ENCODE measurements around the gene PODXL2. TPM values are rescaled to one million over a fixed set of nuclear protein-coding genes. Genes with fewer than 3 reads are reported as not detected.

The PODXL2 gene
- total RNA-seq, 1 donor from 2014 or later: 14.5 TPM

- H3K4me3 ChIP-seq (ENCODE audit: insufficient read depth, low read depth, low read length): no peak overlapping the region
- H3K27ac Mint-ChIP-seq (ENCODE audit: unreplicated experiment): no peak overlapping the region
- H3K27me3 ChIP-seq (ENCODE audit: insufficient read depth, low read length): no peaks in the 10 kb centered on the region
- TF ChIP-seq EZH2 (IDR thresholded peaks at IDR 0.05; ENCODE audit: insufficient read depth, low read length) (no peak), CTCF (IDR thresholded peaks at IDR 0.05; ENCODE audit: insufficient read depth, low read depth, low read length) (no peak)
- DNase-seq (ENCODE audit: low read depth) (no peak), FAIRE-seq (no peak)
- H3K9me3 Mint-ChIP-seq (ENCODE audit: unreplicated experiment): no peaks in the 10 kb centered on the region
- H3K79me2 ChIP-seq (ENCODE audit: insufficient read depth, low read length): no peaks in the 10 kb centered on the region
- H3K36me3 ChIP-seq (ENCODE audit: insufficient read depth, low read length): no peaks in the 10 kb centered on the region
- no peak overlapping the region for H3K4me2 ChIP-seq (ENCODE audit: low read length)
- H3K4me3 Mint-ChIP-seq (ENCODE audit: unreplicated experiment): no peak overlapping the region
- H3K27me3 Mint-ChIP-seq (ENCODE audit: low read depth, unreplicated experiment): peaks cover 11% of the 10 kb centered on the region
- no peak overlapping the region for H3K9ac ChIP-seq (ENCODE audit: low read length)
- no peak overlapping the region for H2AFZ ChIP-seq (ENCODE audit: low read depth, low read length)
- H4K20me1 ChIP-seq (ENCODE audit: insufficient read depth, low read length): no peaks in the 10 kb centered on the region
- no peaks in the 10 kb centered on the region for H3K9me3 ChIP-seq (ENCODE audit: insufficient read depth, low read depth, low read length)
- peaks cover 6% of the 10 kb centered on the region for H3K4me1 ChIP-seq (ENCODE audit: insufficient read depth, low read length)
- H3K4me1 Mint-ChIP-seq (ENCODE audit: low read depth, unreplicated experiment): no peaks in the 10 kb centered on the region
- peaks cover 20% of the 10 kb centered on the region for H3K36me3 Mint-ChIP-seq (ENCODE audit: low read depth, unreplicated experiment)
- H3K27ac ChIP-seq (ENCODE audit: low read depth, low read length): no peak overlapping the region
These were observed 86.5 kb downstream of the PODXL2 start for GRCh38 chr3:127715532-127715931.

GRCh38 chr3:127716384-127716783 is 87.4 kb downstream of the PODXL2 start:
- Histone ChIP-seq H3K9ac (ENCODE audit: low read length) (no peak overlapping the region), H4K20me1 (ENCODE audit: insufficient read depth, low read length) (no peaks in the 10 kb centered on the region), H3K79me2 (ENCODE audit: insufficient read depth, low read length) (no peaks in the 10 kb centered on the region), H3K27me3 (ENCODE audit: insufficient read depth, low read length) (no peaks in the 10 kb centered on the region), H3K27ac (ENCODE audit: low read depth, low read length) (no peak overlapping the region), H3K4me3 (ENCODE audit: insufficient read depth, low read depth, low read length) (no peak overlapping the region), H3K4me2 (ENCODE audit: low read length) (no peak overlapping the region), H3K4me1 (ENCODE audit: insufficient read depth, low read length) (no peaks in the 10 kb centered on the region), H3K9me3 (ENCODE audit: insufficient read depth, low read depth, low read length) (no peaks in the 10 kb centered on the region), H3K36me3 (ENCODE audit: insufficient read depth, low read length) (no peaks in the 10 kb centered on the region), H2AFZ (ENCODE audit: low read depth, low read length) (no peak overlapping the region)
- no peaks in the 10 kb centered on the region for H3K4me1 Mint-ChIP-seq (ENCODE audit: low read depth, unreplicated experiment)
- no peak overlapping the region for H3K4me3 Mint-ChIP-seq (ENCODE audit: unreplicated experiment)
- DNase-seq (ENCODE audit: low read depth) (no peak), FAIRE-seq (no peak)
- H3K27me3 Mint-ChIP-seq (ENCODE audit: low read depth, unreplicated experiment): peaks cover 5% of the 10 kb centered on the region
- no peaks in the 10 kb centered on the region for H3K9me3 Mint-ChIP-seq (ENCODE audit: unreplicated experiment)
- TF ChIP-seq EZH2 (IDR thresholded peaks at IDR 0.05; ENCODE audit: insufficient read depth, low read length) (no peak), CTCF (IDR thresholded peaks at IDR 0.05; ENCODE audit: insufficient read depth, low read depth, low read length) (no peak)
- no peak overlapping the region for H3K27ac Mint-ChIP-seq (ENCODE audit: unreplicated experiment)
- peaks cover 20% of the 10 kb centered on the region for H3K36me3 Mint-ChIP-seq (ENCODE audit: low read depth, unreplicated experiment)

- H3K27ac ChIP-seq (ENCODE audit: low read depth, low read length): no peak overlapping the region
- no peaks in the 10 kb centered on the region for H3K9me3 ChIP-seq (ENCODE audit: insufficient read depth, low read depth, low read length)
- H3K4me2 ChIP-seq (ENCODE audit: low read length): no peak overlapping the region
- Mint-ChIP-seq H3K36me3 (ENCODE audit: low read depth, unreplicated experiment) (peaks cover 19% of the 10 kb centered on the region), H3K27me3 (ENCODE audit: low read depth, unreplicated experiment) (peaks cover 4% of the 10 kb centered on the region), H3K27ac (ENCODE audit: unreplicated experiment) (no peak overlapping the region), H3K4me1 (ENCODE audit: low read depth, unreplicated experiment) (peaks cover 1% of the 10 kb centered on the region), H3K9me3 (ENCODE audit: unreplicated experiment) (no peaks in the 10 kb centered on the region), H3K4me3 (ENCODE audit: unreplicated experiment) (no peak overlapping the region)
- H3K36me3 ChIP-seq (ENCODE audit: insufficient read depth, low read length): no peaks in the 10 kb centered on the region
- TF ChIP-seq CTCF (IDR thresholded peaks at IDR 0.05; ENCODE audit: insufficient read depth, low read depth, low read length): no peak
- no peak for TF ChIP-seq EZH2 (IDR thresholded peaks at IDR 0.05; ENCODE audit: insufficient read depth, low read length)
- no peaks in the 10 kb centered on the region for H3K27me3 ChIP-seq (ENCODE audit: insufficient read depth, low read length)
- no peaks in the 10 kb centered on the region for H4K20me1 ChIP-seq (ENCODE audit: insufficient read depth, low read length)
- no peak overlapping the region for H3K4me3 ChIP-seq (ENCODE audit: insufficient read depth, low read depth, low read length)
- H3K9ac ChIP-seq (ENCODE audit: low read length): no peak overlapping the region
- DNase-seq (ENCODE audit: low read depth) (no peak), FAIRE-seq (no peak)
- H2AFZ ChIP-seq (ENCODE audit: low read depth, low read length): no peak overlapping the region
- H3K79me2 ChIP-seq (ENCODE audit: insufficient read depth, low read length): no peaks in the 10 kb centered on the region
- peaks cover 3% of the 10 kb centered on the region for H3K4me1 ChIP-seq (ENCODE audit: insufficient read depth, low read length)
These were observed 88.6 kb downstream of the PODXL2 start for GRCh38 chr3:127717357-127718244.

All from astrocyte (in vitro differentiated cells and primary cell).